ENCODE measurements around the gene SF3A2.

The SF3A2 gene

GRCh38 chr19:2189880-2190279 lies 46.7 kb upstream of the SF3A2 start:
- Histone ChIP-seq H3K9ac (ENCODE audit: low read length) (no peak overlapping the region), H3K4me3 (ENCODE audit: insufficient read depth, low read length, poor library complexity, severe bottlenecking) (no peak overlapping the region), H3K27me3 (ENCODE audit: low read length) (no peaks in the 10 kb centered on the region), H3K36me3 (ENCODE audit: low read length) (no peaks in the 10 kb centered on the region), H3K4me2 (ENCODE audit: low read depth, low read length, poor library complexity, severe bottlenecking) (no peak overlapping the region), H3F3A (ENCODE audit: insufficient read depth) (no peaks in the 10 kb centered on the region), H3K9me2 (replicated peaks; ENCODE audit: insufficient read depth, low read length) (no peaks in the 10 kb centered on the region), H4K20me1 (ENCODE audit: low read depth, low read length) (peaks cover 3% of the 10 kb centered on the region; the same call in 1 of the 2 replicates), H3K79me2 (ENCODE audit: insufficient read depth, low read length) (peaks cover 14% of the 10 kb centered on the region; the same call in 1 of the 2 replicates), H3K27ac (ENCODE audit: low read depth, low read length) (no peak overlapping the region), H2AFZ (ENCODE audit: low read depth, low read length, severe bottlenecking) (no peak overlapping the region), H3K9me3 (ENCODE audit: insufficient read depth, low read length) (no peaks in the 10 kb centered on the region)
- no peak for TF ChIP-seq EZH2phosphoT487 (conservative IDR thresholded peaks at IDR 0.05; ENCODE audit: low read length)
- no peak for TF ChIP-seq CTCF (IDR thresholded peaks at IDR 0.05; ENCODE audit: insufficient read depth, low read length, poor library complexity, severe bottlenecking)

GRCh38 chr19:2190848-2191455 lies 45.7 kb upstream of the SF3A2 start:
- H3K4me3 ChIP-seq (ENCODE audit: insufficient read depth, low read length, poor library complexity, severe bottlenecking), result no peak overlapping the region
- H3K27me3 ChIP-seq (ENCODE audit: low read length), result no peaks in the 10 kb centered on the region
- H3K9me3 ChIP-seq (ENCODE audit: insufficient read depth, low read length), result no peaks in the 10 kb centered on the region
- H2AFZ ChIP-seq (ENCODE audit: low read depth, low read length, severe bottlenecking), result no peak overlapping the region
- H3K27ac ChIP-seq (ENCODE audit: low read depth, low read length), result no peak overlapping the region
- no peak for TF ChIP-seq CTCF (IDR thresholded peaks at IDR 0.05; ENCODE audit: insufficient read depth, low read length, poor library complexity, severe bottlenecking)
- TF ChIP-seq EZH2phosphoT487 (conservative IDR thresholded peaks at IDR 0.05; ENCODE audit: low read length), result no peak
- no peak overlapping the region for H3K9ac ChIP-seq (ENCODE audit: low read length)
- no peaks in the 10 kb centered on the region for H3F3A ChIP-seq (ENCODE audit: insufficient read depth)
- H4K20me1 ChIP-seq (ENCODE audit: low read depth, low read length), result peaks cover 3% of the 10 kb centered on the region; the same call in 1 of the 2 replicates
- H3K79me2 ChIP-seq (ENCODE audit: insufficient read depth, low read length), result peaks cover 18% of the 10 kb centered on the region; the same call in 1 of the 2 replicates
- H3K4me2 ChIP-seq (ENCODE audit: low read depth, low read length, poor library complexity, severe bottlenecking), result no peak overlapping the region
- no peaks in the 10 kb centered on the region for H3K9me2 ChIP-seq (replicated peaks; ENCODE audit: insufficient read depth, low read length)
- H3K36me3 ChIP-seq (ENCODE audit: low read length), result no peaks in the 10 kb centered on the region

GRCh38 chr19:2191456-2192310 lies 44.9 kb upstream of the SF3A2 start:
- H3K79me2 ChIP-seq (ENCODE audit: insufficient read depth, low read length), result peaks cover 19% of the 10 kb centered on the region; the same call in 1 of the 2 replicates
- H3K4me3 ChIP-seq (ENCODE audit: insufficient read depth, low read length, poor library complexity, severe bottlenecking), result no peak overlapping the region
- H3K27me3 ChIP-seq (ENCODE audit: low read length), result no peaks in the 10 kb centered on the region
- no peak overlapping the region for H3K27ac ChIP-seq (ENCODE audit: low read depth, low read length)
- H3K9ac ChIP-seq (ENCODE audit: low read length), result no peak overlapping the region
- no peak overlapping the region for H3K4me2 ChIP-seq (ENCODE audit: low read depth, low read length, poor library complexity, severe bottlenecking)
- H3K36me3 ChIP-seq (ENCODE audit: low read length), result no peaks in the 10 kb centered on the region
- no peak for TF ChIP-seq EZH2phosphoT487 (conservative IDR thresholded peaks at IDR 0.05; ENCODE audit: low read length)
- TF ChIP-seq CTCF (IDR thresholded peaks at IDR 0.05; ENCODE audit: insufficient read depth, low read length, poor library complexity, severe bottlenecking), result no peak
- H4K20me1 ChIP-seq (ENCODE audit: low read depth, low read length), result peaks cover 3% of the 10 kb centered on the region; the same call in 1 of the 2 replicates
- no peaks in the 10 kb centered on the region for H3K9me2 ChIP-seq (replicated peaks; ENCODE audit: insufficient read depth, low read length)
- H2AFZ ChIP-seq (ENCODE audit: low read depth, low read length, severe bottlenecking), result no peak overlapping the region
- no peaks in the 10 kb centered on the region for H3F3A ChIP-seq (ENCODE audit: insufficient read depth)
- H3K9me3 ChIP-seq (ENCODE audit: insufficient read depth, low read length), result no peaks in the 10 kb centered on the region

Data from SU-DHL-6 (cell line).